ENCODE results near the gene SERINC1.

SERINC1 gene

DNA sequence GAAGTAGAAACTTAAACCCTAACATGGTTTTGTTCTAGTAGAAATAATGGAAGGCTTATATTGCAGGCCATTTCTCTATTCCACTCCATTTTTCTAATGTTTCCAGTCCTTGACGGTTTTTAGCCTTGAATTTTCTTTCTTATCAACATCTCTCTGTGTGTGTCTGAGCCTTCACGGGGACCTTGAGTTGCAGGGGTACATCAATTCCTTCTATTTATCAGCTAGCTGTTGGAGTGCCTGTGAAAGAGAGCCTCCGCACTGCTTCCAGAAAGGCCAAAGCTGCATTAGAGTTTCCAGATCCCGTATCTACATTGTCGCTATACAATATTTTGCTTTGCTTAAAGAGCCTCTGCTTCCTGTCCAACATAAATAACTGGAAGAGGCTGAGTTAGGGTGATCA is 77.6 kb downstream of the SERINC1 start:
- no peak for DNase-seq (ENCODE audit: low read depth in 2 of 3, low spot score in 2 of 3)

- no peak for DNase-seq (ENCODE audit: low read depth in 2 of 3, low spot score in 2 of 3)
These were observed 78.2 kb downstream of the SERINC1 start for GRCh38 chr6:122393351-122393896.

Measured in activated CD8-positive, alpha-beta memory T cell treated with anti-CD3 and anti-CD28 coated beads for 48 hours (primary cell).